NCI-H187 treated with DMSO at 0.1 percent for 48 hours (cell line): Measurements from ENCODE around the gene SLC5A3.

Source experiments
- DNase-seq: peaks from one replicate; lab custom pipeline; 2025; lab: John Stamatoyannopoulos, UW

Gene SLC5A3

DNA sequence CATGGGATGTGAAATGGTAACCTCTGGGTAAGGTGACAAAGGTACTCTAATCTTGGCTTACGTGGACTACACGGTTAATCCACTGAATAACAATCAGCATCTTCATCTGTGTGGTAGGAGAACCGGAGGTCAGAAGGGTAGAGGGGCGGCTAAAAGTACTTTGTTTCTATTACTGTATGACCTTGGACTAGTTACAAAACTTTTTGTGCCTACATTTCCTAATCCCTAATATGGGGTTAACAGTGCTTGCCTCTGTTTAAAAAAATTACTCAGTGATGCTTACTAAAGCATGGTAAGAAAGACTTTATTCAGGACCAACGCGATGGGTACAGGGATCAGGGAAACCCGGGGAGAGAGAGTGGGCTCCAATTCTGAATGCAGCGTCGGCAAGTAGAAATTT, 1.7 kb upstream of the SLC5A3 start:
- DNase-seq: no peak

DNA sequence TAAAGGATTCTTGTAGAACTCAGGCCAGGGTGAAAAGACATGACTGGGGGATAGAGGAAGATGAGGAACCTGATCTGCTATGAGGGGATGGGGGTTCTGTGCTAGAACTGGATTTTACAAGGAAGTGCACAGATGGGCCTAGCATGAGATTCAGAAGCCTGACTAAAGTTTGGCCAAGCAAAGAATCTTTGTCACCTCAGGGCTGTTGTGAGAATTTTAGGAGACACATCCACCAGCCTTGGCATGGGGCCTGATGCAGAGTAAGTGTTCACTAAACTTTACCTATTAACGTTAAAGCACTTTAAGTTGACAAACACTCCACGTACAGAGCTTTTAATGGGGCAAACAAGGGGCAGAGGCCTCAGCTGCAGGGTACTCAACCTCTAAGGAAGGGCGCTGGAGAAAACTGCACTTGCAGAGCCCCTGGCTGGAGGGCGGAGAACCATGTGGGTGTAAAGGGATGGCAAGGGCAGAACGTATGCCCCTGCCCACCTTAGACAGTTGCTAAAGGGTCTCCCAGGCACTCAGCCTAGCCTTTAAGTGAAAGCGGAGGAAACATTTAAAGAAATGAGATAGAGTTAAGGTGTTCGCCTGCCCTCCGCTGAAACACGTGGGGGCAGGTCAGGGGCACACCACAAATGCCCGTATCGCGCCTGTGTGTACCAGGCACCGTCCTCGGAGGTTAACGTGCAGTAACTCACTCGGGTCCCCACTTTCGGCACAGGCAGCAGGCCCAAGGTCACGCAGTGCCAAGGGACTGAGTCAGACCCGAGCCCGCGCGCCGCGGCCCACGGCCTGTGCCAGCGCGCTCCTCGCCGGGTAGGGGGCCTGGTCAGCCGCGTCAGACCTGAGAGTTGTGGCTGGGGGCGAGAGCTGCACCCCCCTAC, 990 bp upstream of the SLC5A3 start:
- DNase-seq: no peak

DNA sequence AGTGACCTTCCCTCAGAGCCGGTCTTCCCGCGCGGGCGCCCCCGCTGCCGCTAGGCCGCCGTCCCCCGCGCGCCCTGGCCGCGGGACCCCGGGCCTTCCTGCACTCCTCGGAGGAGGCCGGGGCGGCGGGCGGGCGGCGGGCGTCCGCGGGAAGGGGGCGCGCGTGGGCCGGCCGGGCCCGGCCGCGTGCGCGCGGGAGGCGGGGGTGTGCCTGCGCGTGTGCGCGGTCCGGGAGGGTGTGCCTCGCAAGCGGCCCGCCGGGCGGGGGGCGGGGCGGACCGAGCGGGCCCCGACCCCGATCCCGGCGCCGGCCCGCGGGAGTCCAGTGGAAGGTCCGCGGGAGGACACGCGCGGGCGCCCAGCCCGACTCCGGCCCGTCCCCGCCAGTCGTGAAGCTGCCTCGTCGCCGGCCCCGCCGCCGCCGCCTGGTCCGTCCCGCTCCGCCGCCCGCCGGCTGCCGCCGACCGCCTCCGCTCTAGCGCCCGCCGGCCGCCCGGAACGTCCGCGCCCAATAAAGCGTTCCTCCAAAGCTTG, 438 bp downstream of the SLC5A3 start:
- DNase-seq: no peak

DNA sequence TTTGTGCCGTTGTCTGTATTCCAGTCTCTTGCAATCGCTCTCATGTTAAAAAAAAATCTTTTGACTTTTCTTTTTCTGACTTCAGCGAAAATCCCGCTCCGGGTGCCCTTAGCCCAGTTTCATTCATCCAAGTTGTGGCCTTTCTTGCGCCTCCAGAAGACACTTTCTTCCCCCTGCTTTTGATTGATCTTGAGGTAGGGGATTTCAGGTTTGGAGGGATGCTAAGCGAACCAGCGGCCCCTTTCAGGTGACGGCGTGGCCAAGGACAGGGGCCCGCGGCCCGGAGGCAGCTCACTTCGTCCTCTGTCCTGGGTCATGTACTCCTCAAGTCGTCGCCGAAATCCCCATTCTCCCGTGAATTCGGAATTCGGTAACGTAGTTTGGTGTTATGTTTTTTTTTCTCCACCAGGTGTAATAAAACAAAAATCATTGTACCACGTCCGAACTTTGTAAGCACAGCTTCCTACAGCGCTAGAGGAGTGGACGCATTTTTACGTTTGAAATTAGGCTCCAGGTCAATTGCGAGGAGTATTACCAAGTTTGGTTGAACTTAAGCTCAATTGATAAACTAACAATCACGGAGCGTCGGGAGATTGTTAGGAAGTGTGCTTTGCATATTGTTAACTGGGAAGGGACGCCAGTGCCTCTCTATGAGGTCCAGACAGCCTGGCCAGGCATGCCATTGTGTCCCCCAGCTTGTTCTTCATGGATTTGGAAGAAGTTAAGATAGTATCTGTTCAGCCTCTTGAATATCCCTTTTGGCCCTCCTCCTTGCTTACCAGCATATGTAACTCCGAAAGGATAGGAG, 1.1 kb downstream of the SLC5A3 start:
- DNase-seq: no peak

- DNase-seq: no peak
Observed at GRCh38 chr21:34075091-34075425, 1.7 kb downstream of the SLC5A3 start.

GRCh38 chr21:34075760-34076660, 2.6 kb downstream of the SLC5A3 start:
- no peak for DNase-seq

GRCh38 chr21:34076835-34077234, 3.5 kb downstream of the SLC5A3 start:
- no peak for DNase-seq

DNA sequence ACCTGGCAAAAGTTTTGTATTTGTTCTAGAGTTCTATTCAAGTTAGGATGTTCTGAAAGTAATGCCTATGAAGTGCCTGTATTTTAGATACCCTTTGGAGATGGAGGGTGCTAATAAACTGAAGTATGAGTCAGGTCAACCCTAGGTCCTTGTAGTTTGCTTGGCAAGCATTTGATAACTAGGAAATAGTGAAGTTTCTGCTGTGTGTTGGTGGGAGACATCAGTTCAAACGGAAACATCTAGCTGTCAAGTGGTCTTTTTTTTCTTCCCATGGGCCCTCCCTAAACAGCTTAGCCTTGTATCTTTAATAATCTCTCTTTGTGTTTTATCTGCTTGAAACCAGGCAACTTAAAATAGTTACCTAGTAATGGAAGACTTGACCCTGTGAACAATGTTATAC, 4.5 kb downstream of the SLC5A3 start:
- no peak for DNase-seq

GRCh38 chr21:34078915-34079314, 5.5 kb downstream of the SLC5A3 start:
- DNase-seq: no peak

DNA sequence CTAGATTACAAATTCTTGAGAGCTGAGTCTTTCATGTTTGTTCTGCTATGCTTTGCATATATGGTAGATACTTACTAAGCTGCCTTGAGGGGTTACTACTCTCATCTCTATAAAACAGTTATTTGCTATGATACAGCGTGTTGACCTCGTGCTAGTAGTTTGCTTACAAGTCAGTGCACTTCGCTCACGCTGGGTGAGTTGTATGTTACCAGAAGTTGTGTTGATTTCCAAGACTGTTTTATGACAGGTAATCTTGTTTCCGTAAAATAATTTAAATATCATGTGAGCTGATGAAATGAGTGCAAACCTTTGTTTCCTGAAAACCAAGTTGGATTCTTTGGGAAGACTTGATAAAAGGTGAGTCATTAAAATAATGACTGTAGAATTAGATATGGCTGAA, 7.3 kb downstream of the SLC5A3 start:
- DNase-seq: no peak

DNA sequence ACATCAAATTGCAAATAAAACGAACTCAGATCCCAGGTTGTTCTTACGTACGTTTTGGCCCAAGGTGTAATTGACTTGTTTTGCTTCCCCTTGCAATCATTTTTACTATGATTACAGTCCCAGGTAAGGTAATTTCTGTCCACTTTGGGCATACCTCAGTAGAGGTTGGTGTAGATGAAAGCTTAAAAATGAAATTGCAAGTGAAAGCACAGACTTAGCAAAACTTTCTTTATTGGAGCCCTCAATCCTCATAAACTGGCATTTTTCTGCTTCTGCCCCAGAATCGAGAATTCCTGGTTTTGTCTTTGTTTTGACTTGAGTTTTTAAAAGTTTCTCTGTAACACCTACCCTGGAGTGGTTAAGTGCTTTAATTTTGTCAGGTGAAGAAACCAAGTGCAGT, 9.4 kb downstream of the SLC5A3 start:
- DNase-seq: no peak

GRCh38 chr21:34083357-34083756, 10.0 kb downstream of the SLC5A3 start:
- no peak for DNase-seq

DNA sequence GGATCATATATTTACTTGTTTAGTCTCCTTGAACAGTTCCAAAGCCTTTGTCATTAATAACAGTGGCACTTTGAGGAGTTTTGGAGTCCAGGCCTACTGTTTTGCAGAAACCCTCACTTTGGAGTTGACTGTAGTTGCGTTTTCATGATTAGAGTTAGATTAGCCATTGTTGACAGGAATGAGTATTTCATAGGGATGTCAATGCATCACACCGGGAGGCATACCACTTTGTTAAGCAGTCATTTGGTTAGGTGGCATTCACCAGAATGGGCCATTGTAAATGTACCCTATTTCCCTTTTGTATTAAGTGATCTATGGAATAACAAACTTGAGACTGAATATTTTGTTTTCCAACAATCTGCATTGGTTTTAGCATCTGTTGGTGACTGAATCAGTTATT, 11.8 kb downstream of the SLC5A3 start:
- no peak for DNase-seq

DNA sequence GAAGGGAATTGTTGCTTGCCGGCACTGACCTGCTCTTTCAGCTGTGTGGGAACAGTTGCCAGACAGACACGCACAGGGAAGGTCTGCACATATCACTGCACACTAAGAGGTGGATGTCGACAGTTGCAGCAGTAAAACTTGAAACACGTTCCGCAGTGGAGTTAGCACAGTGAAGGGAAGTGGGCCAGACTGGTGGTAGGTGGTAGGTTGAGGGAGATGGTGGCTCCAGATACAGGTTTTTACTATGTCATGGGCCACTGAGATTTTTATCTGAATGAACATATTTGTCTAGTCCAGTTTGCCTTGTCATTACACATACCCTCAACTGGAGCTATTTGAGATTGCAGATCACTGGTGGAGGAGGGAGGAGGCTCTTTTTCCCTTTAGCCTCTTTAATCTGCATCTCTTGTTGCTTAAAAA, 13.5 kb downstream of the SLC5A3 start:
- DNase-seq: no peak

DNA sequence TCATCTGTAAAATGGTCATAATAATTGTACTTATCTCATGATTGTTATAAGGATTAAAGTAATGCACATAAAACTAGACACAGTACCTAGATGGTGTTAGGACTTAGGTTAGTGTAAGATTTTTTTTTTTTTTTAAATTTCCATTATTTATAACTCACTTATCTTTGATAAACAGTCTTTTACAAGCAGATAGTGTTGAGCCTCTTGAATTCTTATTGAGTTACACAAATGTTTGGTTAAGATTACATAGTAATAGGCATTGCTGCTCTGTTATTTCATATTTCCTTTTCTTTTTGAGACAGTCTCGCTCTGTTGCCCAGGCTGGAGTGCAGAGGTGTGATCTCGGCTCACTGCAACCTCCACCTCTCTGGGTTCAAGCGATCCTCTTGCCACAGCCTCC, 15.4 kb downstream of the SLC5A3 start:
- no peak for DNase-seq

DNA sequence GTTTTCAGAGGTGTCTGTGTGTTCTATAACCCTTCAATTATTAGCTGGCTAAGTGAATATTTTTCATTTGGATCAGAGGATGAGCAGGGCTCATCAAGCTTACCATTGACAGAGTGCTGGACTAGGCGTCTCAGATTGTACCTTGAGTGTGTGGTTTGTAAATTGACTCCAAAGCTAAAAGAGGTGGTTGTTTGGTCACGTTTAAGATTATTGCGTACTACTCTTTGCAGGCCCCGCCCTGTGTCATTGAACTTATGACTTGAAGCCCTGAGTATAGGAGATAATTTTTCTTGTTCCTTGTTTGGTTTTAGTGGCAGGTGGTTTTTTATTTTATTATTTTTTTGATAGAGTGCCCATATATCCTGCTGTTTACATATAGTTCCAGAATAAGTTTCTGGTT, 17.7 kb downstream of the SLC5A3 start:
- DNase-seq: peak; percentile 35

DNA sequence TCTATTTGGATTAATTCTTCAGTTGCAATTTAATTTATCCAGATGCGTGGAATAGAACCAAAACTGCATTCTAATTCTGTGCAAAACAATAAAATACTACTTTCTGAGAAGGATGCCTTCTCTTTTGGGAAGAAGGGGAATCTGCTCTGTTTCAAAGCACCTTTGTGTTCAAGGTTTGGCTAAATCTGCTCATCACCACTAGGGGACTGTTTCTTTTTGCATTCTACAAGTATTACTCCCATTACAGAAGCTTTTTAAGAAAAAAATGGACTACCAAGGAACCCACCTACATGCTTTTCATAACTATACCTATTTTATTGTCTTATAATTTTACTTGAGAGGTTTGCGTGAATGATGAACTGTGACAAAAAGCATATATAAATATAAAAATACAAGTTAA, 18.2 kb downstream of the SLC5A3 start:
- DNase-seq: no peak

DNA sequence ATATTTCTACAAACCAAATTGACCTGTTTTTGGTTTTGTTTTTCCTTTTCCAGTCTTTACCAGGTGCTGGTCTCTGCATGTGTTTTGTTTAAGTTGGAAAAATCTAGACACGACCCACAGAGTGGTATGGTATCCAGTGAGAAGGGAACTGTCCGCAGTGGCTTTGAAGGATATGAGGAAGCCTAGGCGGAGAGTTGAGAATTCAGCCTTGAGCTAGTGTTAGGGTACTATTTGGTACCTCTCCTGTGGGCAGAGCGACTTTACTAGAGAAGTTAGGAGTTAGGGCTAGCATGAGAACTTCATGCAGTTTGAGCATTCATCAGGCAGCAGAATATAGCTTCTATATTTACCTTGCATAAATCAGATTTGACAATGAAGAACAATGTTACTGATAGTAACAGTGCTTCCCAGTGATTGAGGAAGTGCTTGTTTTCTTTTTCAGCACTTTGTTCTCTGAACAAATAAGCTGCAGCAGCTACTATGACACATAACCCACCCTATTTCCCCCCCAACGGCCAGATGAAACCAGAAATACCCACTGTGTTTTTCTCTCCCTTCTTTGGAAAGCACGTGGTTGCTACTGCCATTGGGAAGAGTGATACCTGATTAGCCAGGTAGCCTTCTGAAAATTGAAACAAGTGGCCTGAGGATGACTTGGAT, 19.0 kb downstream of the SLC5A3 start:
- no peak for DNase-seq

GRCh38 chr21:34093083-34093482, 19.7 kb downstream of the SLC5A3 start:
- no peak for DNase-seq

DNA sequence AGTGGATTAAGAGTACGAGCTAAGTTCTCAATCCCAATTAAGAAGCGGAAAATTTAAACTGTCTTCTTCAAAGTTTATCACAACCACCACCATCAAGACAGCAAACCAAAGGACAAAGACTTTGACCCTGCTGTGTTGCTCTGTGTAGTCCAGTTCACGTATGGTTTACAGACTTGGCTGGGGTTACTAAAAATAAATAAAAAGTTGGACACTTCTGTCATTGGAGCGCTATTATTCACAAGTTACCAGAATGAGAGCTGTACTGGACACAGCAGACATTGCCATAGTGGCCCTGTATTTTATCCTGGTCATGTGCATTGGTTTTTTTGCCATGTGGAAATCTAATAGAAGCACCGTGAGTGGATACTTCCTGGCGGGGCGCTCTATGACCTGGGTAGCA, 21.6 kb downstream of the SLC5A3 start:
- DNase-seq: no peak

DNA sequence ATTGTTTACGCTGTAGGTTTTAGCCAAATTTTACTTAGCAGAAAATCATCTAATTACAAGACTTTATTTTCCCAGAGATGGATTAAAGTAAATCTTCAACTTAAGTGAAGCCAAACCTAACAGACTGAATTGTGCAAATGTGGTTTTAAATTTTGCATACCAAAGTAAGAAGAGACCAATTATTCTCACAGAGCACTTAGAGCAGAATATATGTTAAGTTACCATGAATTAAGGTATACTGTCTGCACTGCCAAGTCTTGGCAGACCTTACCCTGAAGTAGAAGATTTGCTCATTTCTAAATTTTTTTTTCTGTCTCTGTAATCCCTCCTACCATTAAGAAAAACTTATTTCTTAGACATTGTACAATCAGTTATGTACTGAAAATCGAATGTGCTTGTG, 24.1 kb downstream of the SLC5A3 start:
- no peak for DNase-seq

DNA sequence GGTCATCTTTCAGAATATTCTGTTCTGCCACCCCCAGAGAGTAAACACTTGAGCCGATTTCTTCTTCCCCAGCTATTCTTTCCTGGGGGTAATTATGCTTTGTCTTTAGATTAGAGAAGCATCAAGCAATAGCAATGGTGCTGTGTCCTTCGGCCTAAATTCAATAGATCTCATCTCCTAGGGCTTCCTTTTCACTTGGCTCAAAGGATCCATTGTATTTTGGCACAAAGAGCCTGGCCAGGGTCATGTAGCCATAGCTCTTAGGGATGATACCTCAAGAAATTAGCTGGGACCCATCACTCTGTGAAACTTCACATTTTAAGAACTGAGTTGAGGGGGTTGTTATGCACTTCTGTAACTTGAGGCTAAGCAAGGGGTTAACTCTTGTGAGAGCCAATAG, 27.0 kb downstream of the SLC5A3 start:
- no peak for DNase-seq
